GM19438 (cell line): ENCODE data around the gene NDFIP1.
"Not testable (repeated sequence)": the region's sequence is repeated elsewhere in the genome, so short reads cannot be mapped to it uniquely, and the experiment has no call there.

Source experiments
- ATAC-seq: cut with Tn5 transposase; IDR thresholded peaks from one replicate; pipeline ENCODE4 v1.9.1; 2021; ENCODE audit warnings: low read depth; ENCODE audit not compliant: unreplicated experiment

The NDFIP1 gene

GRCh38 chr5:142108432-142109330, at the start of gene NDFIP1:
Gene NDFIP1, plus strand, starts transcription at chr5:142108779. Its CDS starts 196 bp downstream, at chr5:142108975.
- ATAC-seq, result peak; percentile 97

- no peak for ATAC-seq
Measured at GRCh38 chr5:142059304-142059940, 49.2 kb upstream of the NDFIP1 start.

GRCh38 chr5:142063376-142063775, 45.2 kb upstream of the NDFIP1 start:
- no peak for ATAC-seq

- ATAC-seq, result no peak
Measured at GRCh38 chr5:142063878-142064331, 44.7 kb upstream of the NDFIP1 start.

- no peak for ATAC-seq
Measured at GRCh38 chr5:142065273-142065672, 43.3 kb upstream of the NDFIP1 start.

- no peak for ATAC-seq
Measured at GRCh38 chr5:142069606-142070399, 38.8 kb upstream of the NDFIP1 start.

- no peak for ATAC-seq
Measured at GRCh38 chr5:142070734-142071133, 37.8 kb upstream of the NDFIP1 start.

GRCh38 chr5:142072488-142072887, 36.1 kb upstream of the NDFIP1 start:
- no peak for ATAC-seq

GRCh38 chr5:142073362-142073988, 35.1 kb upstream of the NDFIP1 start:
- ATAC-seq, result no peak

- no peak for ATAC-seq
Measured at GRCh38 chr5:142074006-142074405, 34.6 kb upstream of the NDFIP1 start.

GRCh38 chr5:142078221-142078620, 30.4 kb upstream of the NDFIP1 start:
- ATAC-seq, result no peak

GRCh38 chr5:142078706-142079105, 29.9 kb upstream of the NDFIP1 start:
- no peak for ATAC-seq

GRCh38 chr5:142079306-142079721, 29.3 kb upstream of the NDFIP1 start:
- no peak for ATAC-seq

GRCh38 chr5:142080248-142080647, 28.3 kb upstream of the NDFIP1 start:
- ATAC-seq, result no peak

- no peak for ATAC-seq
Measured at GRCh38 chr5:142082182-142082781, 26.3 kb upstream of the NDFIP1 start.

GRCh38 chr5:142086229-142086628, 22.4 kb upstream of the NDFIP1 start:
- no peak for ATAC-seq

- ATAC-seq, result no peak
Measured at GRCh38 chr5:142086679-142087078, 21.9 kb upstream of the NDFIP1 start.

GRCh38 chr5:142087920-142088679, 20.5 kb upstream of the NDFIP1 start:
- no peak for ATAC-seq

- not testable (repeated sequence) for ATAC-seq
Measured at GRCh38 chr5:142088855-142089479, 19.6 kb upstream of the NDFIP1 start.
